Kidney epithelial cell (primary cell): ENCODE data around the gene ETS1. TPM values are rescaled to one million over a fixed set of nuclear protein-coding genes. Genes with fewer than 3 reads are reported as not detected.

Source experiments
- DNase-seq: peaks from one replicate; pipeline ENCODE4 v3.0.0-alpha.2; 2010; ENCODE audit warnings: low read depth
- H3K27me3 ChIP-seq: 2 replicates; pipeline ENCODE4 v1.6.0; 2011; ENCODE audit warnings: low read length; ENCODE audit not compliant: control insufficient read depth, insufficient read depth
- H3K36me3 ChIP-seq: 2 replicates; pipeline ENCODE4 v1.5.1; 2011; ENCODE audit warnings: low read length; ENCODE audit not compliant: control insufficient read depth, insufficient read depth
- H3K4me3 ChIP-seq: 2 replicates; pipeline ENCODE4 v1.5.1; 2011; ENCODE audit warnings: low read depth, mild to moderate bottlenecking, control low read depth, low read length
- total RNA-seq: library from RNA; depleted of rRNA; stranded (reverse); fragments of >200 nt; gene quantifications from 2 replicates; pipeline ENCODE4 v1.2.3, GENCODE V29; 2015
- TF ChIP-seq, protein P1 (sequence below): IDR thresholded peaks from 2 replicates; pipeline ENCODE4 v1.5.1; 2011; ENCODE audit warnings: mild to moderate bottlenecking, moderate library complexity, low read length, control low read depth, inconsistent platforms; ENCODE audit not compliant: insufficient read depth, poor library complexity, severe bottlenecking

The ETS1 gene
- total RNA-seq, 1 donor from 2014 or later: 224 TPM

DNA sequence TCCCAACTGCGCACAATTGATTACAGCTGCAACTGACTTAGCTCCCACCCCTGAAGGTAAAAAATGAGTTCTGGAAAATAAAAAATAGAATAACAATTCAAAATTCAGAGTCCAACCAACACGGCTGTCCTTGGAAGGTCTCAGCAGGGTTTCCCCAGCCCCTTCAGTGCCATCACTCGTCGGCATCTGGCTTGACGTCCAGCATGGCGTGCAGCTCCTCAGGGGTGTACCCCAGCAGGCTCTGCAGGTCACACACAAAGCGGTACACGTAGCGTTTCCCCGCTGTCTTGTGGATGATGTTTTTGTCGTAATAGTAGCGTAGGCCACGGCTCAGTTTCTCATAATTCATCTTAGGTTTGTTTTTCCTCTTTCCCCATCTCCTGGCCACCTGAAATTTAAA lies 125.2 kb downstream of the ETS1 start:
- no peak for DNase-seq
- Histone ChIP-seq H3K27me3 (no peaks in the 10 kb centered on the region), H3K36me3 (no peaks in the 10 kb centered on the region), H3K4me3 (no peak overlapping the region)
- TF ChIP-seq, protein P1, sequence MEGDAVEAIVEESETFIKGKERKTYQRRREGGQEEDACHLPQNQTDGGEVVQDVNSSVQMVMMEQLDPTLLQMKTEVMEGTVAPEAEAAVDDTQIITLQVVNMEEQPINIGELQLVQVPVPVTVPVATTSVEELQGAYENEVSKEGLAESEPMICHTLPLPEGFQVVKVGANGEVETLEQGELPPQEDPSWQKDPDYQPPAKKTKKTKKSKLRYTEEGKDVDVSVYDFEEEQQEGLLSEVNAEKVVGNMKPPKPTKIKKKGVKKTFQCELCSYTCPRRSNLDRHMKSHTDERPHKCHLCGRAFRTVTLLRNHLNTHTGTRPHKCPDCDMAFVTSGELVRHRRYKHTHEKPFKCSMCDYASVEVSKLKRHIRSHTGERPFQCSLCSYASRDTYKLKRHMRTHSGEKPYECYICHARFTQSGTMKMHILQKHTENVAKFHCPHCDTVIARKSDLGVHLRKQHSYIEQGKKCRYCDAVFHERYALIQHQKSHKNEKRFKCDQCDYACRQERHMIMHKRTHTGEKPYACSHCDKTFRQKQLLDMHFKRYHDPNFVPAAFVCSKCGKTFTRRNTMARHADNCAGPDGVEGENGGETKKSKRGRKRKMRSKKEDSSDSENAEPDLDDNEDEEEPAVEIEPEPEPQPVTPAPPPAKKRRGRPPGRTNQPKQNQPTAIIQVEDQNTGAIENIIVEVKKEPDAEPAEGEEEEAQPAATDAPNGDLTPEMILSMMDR: no peak

- no peak for DNase-seq
- TF ChIP-seq, protein P1: no peak
- H3K36me3 ChIP-seq: no peaks in the 10 kb centered on the region
- no peaks in the 10 kb centered on the region for H3K27me3 ChIP-seq
- H3K4me3 ChIP-seq: no peak overlapping the region
These were observed 129.0 kb downstream of the ETS1 start for GRCh38 chr11:128458321-128458720.

DNA sequence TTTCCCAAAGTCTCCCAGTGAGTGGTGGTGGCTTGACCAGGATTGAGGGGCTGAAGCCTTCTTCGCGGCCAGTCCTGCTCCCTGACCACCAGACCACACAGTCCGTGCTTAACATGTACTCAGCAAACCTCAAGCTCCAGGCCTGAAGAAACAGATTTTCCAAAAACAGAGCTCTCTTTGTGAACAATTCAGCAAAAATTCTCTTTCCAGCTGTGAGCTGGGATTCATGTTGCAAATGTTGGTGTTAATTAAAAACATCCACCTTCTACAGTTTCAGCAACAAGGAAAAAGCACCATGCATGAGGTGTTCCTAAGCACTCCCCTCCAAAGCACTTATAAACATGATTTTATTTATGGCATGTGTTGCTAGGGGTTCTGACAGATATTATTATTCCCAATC lies 129.5 kb downstream of the ETS1 start:
- H3K27me3 ChIP-seq: no peaks in the 10 kb centered on the region
- TF ChIP-seq, protein P1: no peak
- DNase-seq: no peak
- H3K4me3 ChIP-seq: no peak overlapping the region
- H3K36me3 ChIP-seq: no peaks in the 10 kb centered on the region

GRCh38 chr11:128456566-128457268 lies 130.6 kb downstream of the ETS1 start:
- TF ChIP-seq, protein P1: no peak
- H3K27me3 ChIP-seq: no peaks in the 10 kb centered on the region
- no peaks in the 10 kb centered on the region for H3K36me3 ChIP-seq
- H3K4me3 ChIP-seq: no peak overlapping the region
- DNase-seq: no peak

DNA sequence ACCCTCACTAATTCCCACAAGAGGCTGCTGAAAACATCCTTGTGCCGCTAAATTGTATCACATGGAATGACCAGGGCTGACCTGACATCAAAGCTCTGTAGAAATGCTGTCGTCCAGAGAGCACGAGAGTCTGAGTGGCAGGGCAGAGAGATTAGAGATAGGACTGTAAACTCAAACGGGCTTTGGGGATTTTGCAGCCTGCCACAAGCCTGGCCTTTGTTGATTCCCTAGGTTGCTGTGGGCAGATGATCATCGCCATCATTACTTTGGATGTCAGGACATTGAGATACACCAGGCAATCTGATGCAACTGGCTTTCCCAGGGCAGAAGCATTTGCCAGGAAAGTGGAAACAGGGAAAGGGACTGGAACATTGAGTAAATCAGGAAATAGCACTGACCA lies 131.6 kb downstream of the ETS1 start:
- Histone ChIP-seq H3K27me3 (no peaks in the 10 kb centered on the region), H3K36me3 (no peaks in the 10 kb centered on the region), H3K4me3 (no peak overlapping the region)
- TF ChIP-seq, protein P1: no peak
- no peak for DNase-seq
